ENCODE results near the gene ABHD12. TPM values are rescaled to one million over a fixed set of nuclear protein-coding genes. Genes with fewer than 3 reads are reported as not detected.
A peak's percentile ranks its signal among the peaks of the same experiment; 100 is the strongest.

The ABHD12 gene
- total and polyA plus RNA-seq, 8 donors = 44.4 to 73.0 (median 57.5) TPM

DNA sequence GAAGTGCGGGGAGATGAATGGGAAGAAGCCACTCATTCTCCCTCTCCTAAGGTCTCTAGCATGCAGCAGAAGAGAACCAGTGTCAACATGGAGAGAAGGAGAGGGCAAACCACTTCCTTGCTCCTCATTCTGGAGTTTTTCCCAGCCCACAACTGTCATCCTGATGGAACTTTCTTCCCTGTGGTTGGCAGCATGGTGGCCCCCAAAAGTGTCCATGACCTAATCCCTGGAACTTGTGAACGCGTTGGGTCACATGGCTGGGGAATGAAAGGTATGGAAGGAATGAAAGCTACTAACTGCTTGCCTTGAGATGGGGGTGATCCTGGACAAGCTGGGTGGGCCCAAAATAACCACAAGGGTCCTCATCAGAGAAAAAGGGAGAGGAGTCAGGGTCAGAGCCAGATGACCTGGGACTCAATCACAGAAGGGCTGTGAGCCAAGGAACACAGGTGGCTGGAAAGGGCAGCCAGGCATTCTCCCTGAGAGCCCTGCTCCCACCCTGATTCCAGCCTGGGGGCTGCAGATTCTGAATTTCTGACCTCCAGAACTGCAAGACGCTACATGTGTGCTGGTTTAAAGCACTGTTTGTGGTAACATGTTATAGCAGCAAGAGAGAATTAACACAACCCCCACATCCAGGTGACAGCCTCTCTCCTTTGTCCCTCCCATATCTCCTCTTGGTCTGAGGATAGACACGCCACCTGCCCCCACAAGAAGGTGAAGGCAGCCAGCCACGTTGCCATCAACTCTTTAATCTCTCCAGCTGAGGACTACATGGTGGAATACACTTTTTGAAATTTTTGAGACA is 79.5 kb downstream of the ABHD12 start:
- TF ChIP-seq, protein P1, sequence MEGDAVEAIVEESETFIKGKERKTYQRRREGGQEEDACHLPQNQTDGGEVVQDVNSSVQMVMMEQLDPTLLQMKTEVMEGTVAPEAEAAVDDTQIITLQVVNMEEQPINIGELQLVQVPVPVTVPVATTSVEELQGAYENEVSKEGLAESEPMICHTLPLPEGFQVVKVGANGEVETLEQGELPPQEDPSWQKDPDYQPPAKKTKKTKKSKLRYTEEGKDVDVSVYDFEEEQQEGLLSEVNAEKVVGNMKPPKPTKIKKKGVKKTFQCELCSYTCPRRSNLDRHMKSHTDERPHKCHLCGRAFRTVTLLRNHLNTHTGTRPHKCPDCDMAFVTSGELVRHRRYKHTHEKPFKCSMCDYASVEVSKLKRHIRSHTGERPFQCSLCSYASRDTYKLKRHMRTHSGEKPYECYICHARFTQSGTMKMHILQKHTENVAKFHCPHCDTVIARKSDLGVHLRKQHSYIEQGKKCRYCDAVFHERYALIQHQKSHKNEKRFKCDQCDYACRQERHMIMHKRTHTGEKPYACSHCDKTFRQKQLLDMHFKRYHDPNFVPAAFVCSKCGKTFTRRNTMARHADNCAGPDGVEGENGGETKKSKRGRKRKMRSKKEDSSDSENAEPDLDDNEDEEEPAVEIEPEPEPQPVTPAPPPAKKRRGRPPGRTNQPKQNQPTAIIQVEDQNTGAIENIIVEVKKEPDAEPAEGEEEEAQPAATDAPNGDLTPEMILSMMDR (IDR thresholded peaks at IDR 0.05) = no peak
- intact Hi-C loops (cut with DNase I) = loop anchor here in 1 of 3 donors (10.0 kb wide), 1 partner anchor 96 kb away; no protein-coding TSS in a partner anchor
- Histone ChIP-seq H3K9me3 (no peaks in the 10 kb centered on the region), H3K4me1 (peaks cover 0 to 9% (median 0%) of the 10 kb centered on the region in 3 donors), H3K27me3 (no peaks in the 10 kb centered on the region), H3K4me3 (no peak overlapping the region), H3K36me3 (peaks cover 0 to 23% (median 2%) of the 10 kb centered on the region in 3 donors), H3K27ac (peak overlapping the region in 2 of 4 donors; percentile 47 to 52)
- WGBS, 2 donors = 81 to 86% methylated on average over 6 of the region's 6 CpGs
- DNase-seq (peak in 2 of 6 donors; percentile 18 to 30), FAIRE-seq (no peak), ATAC-seq (peak in 1 of 4 donors; percentile 46)

DNA sequence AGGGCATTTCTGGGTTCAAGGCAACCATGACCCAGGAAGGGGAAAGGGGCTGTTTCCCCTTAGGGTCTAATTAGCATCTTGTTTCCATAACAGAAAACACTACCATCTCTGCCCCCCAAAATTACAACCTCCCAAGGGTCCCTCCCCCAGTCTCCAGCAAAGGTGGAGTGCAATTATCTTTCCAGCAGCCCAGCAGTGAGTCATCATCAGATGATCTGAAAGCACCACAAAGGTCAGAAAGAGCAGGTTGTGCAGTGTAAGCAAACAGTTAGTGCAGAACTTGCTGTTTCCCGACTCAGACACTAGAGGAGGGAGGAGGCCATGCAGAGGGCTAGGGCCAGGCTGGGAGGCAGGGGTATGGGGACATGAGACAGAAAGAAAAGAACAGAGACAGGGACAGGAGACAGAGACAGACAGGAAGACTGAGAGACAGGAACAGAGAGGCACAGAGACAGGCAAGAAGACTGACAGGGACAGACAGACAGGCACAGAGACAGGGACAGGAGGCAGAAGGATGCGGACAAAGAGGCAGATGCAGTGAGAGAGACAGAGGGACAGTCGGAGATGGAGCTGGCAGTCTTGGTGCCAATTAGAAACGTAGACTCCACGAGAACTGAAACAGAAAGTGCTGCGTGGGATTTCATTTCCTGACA is 80.2 kb downstream of the ABHD12 start:
- intact Hi-C loops (cut with DNase I) = loop anchor here in 1 of 3 donors (10.0 kb wide), 1 partner anchor 96 kb away; no protein-coding TSS in a partner anchor

DNA sequence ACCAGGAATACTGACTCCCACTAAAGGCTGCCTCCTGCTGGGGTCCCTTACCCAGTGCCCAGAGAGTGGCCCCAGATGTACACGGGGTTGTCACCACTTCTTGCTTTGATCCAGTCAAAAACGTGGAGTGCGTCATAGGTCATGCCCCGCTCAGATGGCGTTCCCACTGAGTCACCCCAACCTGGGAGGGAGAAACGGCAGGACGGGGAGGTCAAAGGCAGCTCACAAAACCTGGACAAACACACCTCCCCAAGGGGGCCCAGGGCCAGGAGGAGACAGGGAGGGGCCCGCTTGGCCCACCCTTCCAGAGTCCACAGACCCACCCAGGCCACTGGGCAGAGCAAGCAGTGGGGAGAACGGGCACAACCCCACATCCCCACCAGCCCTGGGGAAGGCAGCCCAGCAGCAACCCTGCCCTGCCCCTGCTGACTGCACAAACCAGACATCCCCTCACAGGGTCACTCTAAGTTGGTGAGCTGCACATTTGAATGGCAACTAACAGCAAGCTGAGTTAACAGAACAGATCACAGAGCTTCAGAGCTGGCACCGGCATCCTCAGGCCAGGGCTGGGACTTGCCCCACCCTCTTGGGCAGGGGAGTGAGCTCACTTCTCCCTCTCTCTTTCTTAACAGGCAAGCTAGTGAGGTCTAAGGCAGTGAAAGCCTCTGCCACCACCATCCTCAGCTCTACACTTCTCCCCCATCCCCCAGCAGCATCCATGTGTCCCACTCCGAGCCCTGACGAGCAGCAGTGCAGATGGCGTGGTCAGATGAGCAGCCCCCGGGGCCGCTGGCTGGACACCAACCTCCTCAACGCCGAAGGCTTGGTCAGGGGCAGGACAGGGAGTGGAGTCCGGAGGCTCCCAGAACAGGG is 81.0 kb downstream of the ABHD12 start:
- FAIRE-seq (no peak), DNase-seq (peak in 2 of 6 donors; percentile 39 to 58), ATAC-seq (peak; percentile 48 to 77 (median 60))
- no peaks in the 10 kb centered on the region for H3K27me3 ChIP-seq
- H3K4me3 ChIP-seq = no peak overlapping the region
- 86 to 87% methylated on average over 18 of the region's 18 CpGs for WGBS, 2 donors
- intact Hi-C loops (cut with DNase I) = loop anchor here in 1 of 3 donors (10.0 kb wide), 1 partner anchor 95 kb away; no protein-coding TSS in a partner anchor
- H3K27ac ChIP-seq = peak overlapping the region in 2 of 4 donors; percentile 47 to 52
- peaks cover 0 to 19% (median 2%) of the 10 kb centered on the region in 3 donors for H3K36me3 ChIP-seq
- H3K9me3 ChIP-seq = no peaks in the 10 kb centered on the region
- peaks cover 0 to 9% (median 0%) of the 10 kb centered on the region in 3 donors for H3K4me1 ChIP-seq
- TF ChIP-seq, protein P1 (IDR thresholded peaks at IDR 0.05) = no peak

More for the DNA sequence above, 80.2 kb downstream of the ABHD12 start:
- H3K4me3 ChIP-seq = no peak overlapping the region
- 66 to 67% methylated on average over 6 of the region's 6 CpGs for WGBS, 2 donors
- FAIRE-seq (no peak), DNase-seq (peak in 3 of 6 donors; percentile 40 to 59 (median 53)), ATAC-seq (peak; percentile 73 to 92 (median 85))
- H3K36me3 ChIP-seq = peaks cover 0 to 19% (median 2%) of the 10 kb centered on the region in 3 donors
- TF ChIP-seq, protein P1 (IDR thresholded peaks at IDR 0.05) = no peak
- no peaks in the 10 kb centered on the region for H3K27me3 ChIP-seq
- peak overlapping the region in 2 of 4 donors; percentile 47 to 52 for H3K27ac ChIP-seq
- peaks cover 0 to 9% (median 0%) of the 10 kb centered on the region in 3 donors for H3K4me1 ChIP-seq
- no peaks in the 10 kb centered on the region for H3K9me3 ChIP-seq

DNA sequence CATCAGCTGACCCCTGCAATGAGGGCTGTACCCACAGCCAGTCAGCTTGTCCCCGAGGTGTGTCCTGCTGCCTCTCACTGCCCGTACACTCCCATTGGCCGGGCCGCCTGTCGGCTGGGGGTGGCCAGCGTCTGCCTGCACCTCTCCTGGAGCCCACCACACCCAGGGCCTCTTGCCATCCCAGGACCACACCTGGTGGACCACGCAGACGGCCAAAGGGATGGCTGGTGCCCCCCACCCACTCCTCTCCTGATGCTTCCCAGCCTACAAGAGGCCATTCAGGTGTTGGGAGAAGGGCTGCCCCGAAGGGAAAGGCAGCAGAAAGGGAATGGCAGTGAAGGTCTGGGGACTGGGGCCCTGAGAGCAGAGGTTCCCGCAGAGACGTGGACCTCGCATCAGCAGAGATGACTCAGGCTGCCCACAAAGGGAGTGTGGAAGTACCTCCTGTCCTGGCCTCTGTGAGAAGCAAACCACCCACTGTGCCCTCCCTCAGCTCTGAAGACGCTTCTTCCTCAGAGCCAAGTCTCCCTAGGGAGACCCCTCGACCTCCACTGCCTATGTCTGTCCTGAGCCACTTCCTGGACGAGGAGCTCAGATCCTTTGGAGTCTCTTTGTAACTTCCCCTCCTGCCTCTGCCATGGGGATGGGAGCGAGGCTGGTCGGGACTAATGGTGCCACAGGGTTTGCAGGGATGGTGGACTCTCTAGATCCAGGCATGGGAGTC is 81.8 kb downstream of the ABHD12 start:
- peaks cover 0 to 23% (median 2%) of the 10 kb centered on the region in 3 donors for H3K36me3 ChIP-seq
- intact Hi-C loops (cut with DNase I) = no loop called here
- FAIRE-seq (no peak), DNase-seq (peak in 2 of 6 donors; percentile 44 to 54), ATAC-seq (no peak)
- H3K27me3 ChIP-seq = no peaks in the 10 kb centered on the region
- no peaks in the 10 kb centered on the region for H3K9me3 ChIP-seq
- WGBS, 2 donors = 91% methylated on average over 16 to 17 of the region's 17 CpGs
- H3K27ac ChIP-seq = peak overlapping the region in 1 of 4 donors; percentile 47
- TF ChIP-seq, protein P1 (IDR thresholded peaks at IDR 0.05) = no peak
- no peak overlapping the region for H3K4me3 ChIP-seq
- peaks cover 0 to 9% (median 0%) of the 10 kb centered on the region in 3 donors for H3K4me1 ChIP-seq

Data from pancreas (tissue), 10 donors.